HG03460 (cell line): Measurements from ENCODE around the gene DOCK11.
"Not testable (repeated sequence)": the region's sequence is repeated elsewhere in the genome, so short reads cannot be mapped to it uniquely, and the experiment has no call there.

Experiments used
- ATAC-seq: cut with Tn5 transposase; IDR thresholded peaks from one replicate; pipeline ENCODE4 v1.9.1; 2021; ENCODE audit not compliant: unreplicated experiment

The DOCK11 gene

DNA sequence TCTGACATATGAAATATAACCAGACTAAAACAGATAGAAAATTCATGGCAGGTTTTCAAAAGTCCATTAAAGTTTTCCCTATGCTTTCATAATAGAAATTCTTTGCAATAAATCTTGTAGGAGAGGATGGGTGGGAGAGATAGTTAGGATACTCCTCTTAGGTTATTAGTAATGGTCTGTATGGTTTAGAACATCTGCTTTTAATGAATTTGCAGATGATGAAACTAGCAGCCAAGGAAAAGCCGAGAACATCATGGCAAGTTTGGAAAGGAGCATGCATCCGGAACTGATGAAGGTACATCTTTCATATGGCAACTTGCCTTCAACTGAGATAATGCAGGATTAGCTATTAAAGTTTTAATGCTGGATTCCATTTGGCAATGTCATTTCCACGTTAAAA lies 70.7 kb downstream of the DOCK11 start:
- no peak for ATAC-seq

DNA sequence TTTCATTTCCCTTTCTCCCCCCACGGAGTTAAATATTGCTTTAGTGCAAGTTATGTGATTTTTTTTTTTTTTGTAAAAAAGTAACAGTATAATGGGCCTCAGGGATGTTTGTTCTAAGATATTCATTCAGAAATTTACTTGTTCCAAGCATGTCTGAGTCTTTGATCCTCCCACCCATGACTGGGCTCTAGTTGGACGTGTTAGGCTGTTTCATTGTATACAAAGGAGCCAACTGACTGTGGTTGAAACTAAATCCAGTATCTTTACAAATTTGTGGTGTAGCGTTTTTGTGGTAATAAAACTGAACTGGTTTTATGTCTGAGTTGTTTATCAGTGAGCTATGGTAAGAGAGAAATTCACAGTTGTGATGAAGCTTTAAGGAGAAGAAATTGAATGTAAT lies 74.1 kb downstream of the DOCK11 start:
- no peak for ATAC-seq

DNA sequence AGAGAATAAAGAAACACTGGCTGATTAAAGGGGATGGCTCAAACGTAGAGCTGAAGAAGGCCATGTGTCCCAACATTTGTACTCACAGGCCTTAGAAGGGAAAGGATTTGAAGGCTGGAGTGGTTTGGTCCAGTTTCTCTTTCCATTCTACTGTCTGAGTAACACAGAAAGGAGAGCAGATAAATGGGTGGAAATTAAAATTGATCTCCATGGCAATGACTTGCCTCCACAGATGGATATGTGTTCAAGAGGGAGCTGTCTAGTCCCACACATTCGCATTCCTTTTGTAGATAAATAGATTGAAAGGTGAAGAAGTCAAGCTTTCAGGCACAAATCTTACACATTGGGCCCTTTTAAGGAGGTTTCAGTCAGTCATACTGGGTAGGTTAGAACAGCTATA lies 74.6 kb downstream of the DOCK11 start:
- no peak for ATAC-seq

DNA sequence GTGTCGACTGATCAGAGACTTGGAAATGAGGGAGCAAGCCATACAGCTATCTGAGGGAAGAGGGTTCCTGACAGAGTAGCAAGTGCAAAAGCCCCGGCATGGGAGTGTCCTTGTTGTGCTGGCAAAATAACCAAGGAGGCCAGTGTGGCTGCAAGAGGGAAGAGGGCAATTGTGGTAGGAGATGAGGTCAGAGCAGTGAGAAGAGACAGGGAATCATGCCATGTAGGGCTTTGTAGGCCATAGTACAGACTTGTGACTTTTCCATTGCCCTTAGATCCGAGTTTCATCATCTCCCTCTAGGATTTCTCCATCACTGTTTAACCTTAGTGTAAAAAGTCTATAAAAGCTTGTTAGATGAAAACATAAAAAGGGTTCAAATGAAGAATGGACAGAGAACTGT lies 76.2 kb downstream of the DOCK11 start:
- no peak for ATAC-seq

DNA sequence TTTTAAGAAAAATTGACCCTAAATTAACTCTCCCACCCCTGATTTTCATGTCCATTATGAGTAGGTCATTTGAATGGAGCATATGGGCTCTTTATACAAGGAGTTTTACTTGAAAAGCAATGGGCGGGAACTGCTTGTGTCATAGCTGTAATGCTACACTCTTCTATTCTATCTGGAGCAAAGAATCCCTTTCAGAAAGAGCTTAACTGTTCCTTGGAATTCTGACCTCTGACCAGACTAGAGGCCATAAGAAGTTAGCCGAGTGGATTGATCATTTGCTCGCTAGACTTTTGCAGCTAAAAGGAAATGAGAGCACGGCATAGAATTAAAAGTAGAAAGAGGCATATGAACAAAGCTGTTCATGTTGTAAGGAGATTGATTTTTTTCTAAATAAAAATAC lies 79.1 kb downstream of the DOCK11 start:
- no peak for ATAC-seq

DNA sequence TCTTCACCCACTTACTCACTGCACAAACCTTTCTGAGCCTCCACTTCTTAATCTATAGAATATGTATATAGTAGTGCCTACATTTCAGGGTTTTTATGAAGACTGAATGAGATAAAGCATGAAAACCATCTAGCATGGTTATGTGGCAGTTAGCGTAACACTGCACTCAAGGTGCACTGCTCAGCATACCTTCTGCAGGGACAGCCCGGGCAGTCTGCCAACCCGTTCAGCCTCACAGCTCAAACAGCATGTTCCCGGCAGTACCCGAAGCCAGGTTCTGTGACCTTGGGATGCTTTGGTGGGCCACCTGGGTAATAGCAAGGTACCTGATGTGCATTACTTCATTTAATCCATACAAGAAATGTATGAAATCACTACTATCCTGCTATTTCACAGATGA lies 81.4 kb downstream of the DOCK11 start:
- ATAC-seq, result no peak

DNA sequence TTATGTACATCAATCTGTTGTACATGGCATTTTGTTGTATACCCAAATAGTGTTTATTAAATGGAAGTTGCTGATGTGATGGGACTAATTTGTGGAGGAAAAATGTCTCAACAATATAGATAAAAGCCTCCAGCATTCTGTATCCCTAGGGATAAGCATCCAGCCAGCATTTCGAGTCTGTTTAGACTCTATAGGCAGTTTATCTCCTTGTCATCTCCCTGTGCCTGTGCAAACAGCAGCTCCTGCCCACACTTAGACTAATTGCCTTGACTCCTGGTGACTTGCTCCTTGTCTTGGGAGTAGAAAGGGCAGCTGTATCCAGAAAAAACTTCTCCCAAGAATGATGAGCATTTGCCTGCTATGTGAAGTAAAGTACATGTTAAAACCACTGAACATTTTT lies 83.8 kb downstream of the DOCK11 start:
- no peak for ATAC-seq

DNA sequence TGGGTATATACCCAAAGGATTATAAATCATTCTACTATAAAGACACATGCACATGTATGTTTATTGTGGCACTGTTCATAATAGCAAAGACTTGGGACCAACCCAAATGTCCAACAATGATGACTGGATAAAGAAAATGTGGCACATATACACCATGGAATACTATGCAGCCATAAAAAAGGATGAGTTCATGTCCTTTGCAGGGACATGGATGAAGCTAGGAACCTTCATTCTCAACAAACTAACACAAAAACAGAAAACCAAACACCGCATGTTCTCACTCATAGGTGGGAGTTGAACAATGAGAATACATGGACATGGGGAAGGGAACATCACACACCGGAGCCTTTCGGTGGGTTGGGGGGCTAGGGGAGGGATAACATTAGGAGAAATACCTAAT lies 87.3 kb downstream of the DOCK11 start:
- not testable (repeated sequence) for ATAC-seq

DNA sequence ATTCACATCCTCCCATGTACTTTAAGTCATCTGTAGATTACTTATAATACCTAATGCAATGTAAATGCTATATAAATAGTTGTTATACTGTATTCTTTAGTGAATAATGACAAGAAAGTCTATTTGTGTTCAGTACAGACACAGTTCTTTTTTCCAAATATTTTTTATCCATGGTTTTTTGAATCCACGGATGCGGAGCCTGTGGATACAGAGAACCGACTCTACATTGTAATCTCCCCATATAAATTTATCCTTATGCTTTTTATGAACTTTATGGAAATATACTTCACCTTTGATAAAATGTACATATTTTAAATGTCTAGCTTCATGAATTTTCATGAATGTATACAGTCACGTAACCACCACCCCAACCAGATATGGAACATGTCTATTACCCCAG lies 88.2 kb downstream of the DOCK11 start:
- no peak for ATAC-seq

DNA sequence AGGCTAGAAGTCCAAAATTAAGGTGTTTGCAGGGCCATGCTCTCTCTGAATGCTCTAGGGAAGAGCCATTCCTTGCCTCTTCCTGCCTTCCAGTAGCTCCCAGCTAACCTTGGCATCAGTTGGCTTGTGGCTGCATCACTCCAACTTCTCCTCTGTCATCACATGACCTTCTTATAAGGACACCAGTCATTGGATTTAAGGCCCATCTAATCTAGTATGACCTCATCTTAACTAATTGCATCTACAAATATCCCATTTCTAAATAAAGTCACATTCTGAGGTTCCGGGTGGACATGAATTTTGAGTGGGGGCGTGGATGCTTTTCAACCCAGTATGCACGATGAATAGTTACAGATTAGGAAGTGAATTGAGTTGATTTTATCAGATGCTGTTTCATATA lies 89.7 kb downstream of the DOCK11 start:
- ATAC-seq, result no peak

DNA sequence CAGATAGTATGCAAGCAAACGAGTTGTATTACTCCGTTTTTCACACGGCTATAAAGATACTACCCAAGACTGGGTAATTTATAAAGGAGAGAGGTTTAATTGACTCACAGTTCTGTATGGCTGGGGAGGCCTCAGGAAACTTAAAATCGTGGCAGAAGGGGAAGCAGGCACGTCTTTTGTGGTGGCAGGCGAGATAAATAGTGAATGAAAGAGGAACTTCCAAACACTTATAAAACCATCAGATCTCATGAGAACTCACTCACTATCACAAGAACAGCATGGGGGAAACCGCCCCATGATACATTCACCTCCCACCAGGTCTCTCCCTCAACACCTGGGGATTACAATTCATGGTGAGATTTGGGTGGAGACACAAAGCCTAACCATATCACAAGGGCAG lies 90.6 kb downstream of the DOCK11 start:
- ATAC-seq, result not testable (repeated sequence)

DNA sequence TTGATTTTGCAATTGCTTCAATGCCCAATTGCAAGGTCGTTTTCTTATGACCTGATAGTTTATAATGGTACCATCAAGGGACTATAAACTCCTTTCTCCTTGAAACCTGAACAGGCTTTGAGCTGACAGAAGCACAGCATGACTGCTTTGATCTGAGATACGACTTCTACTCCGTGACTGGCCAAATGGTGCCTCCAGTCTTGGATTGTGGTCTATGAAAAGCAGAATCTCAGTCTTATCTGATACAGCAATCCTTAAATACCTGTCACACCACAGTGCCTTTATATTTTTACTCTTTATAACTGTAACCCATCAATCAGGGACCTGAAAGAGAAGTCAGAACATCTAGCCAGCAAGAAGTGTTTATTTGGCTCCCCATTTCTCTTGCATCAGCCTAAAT lies 93.1 kb downstream of the DOCK11 start:
- ATAC-seq, result no peak

DNA sequence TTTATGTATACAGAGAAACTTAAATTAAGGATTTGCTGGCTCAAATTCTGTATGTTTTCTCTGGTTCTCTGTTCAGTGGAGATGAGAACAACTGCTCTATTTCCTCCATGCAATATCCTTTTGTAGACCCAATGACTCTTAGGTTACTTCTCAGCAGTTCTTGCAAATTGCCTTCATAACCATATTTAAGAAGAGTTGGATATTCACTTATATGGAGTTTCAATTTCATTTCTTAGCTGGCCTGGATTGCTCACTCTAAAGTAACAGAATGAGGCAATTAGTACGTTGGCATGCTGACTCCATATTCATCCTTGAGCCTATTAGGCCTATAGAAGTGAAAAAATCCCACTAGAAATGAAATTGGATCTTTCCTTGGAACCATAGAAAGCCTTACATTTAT lies 93.6 kb downstream of the DOCK11 start:
- ATAC-seq, result no peak

DNA sequence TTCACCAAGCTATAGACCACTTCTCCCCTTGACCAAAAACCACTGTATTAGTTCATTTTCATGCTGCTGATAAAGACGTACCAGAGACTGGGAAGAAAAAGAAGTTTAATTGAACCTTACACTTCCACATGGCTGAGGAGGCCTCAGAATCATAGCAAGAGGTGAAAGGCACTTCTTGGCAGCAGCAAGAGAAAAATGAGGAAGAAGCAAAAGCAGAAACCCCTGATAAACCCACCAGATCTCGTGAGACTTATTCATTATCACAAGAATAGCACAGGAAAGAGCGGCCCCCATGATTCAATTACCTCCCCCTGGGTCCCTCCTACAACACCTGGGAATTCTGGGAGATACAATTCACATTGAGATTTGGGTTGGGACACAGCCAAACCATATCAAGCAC lies 97.8 kb downstream of the DOCK11 start:
- ATAC-seq, result no peak

DNA sequence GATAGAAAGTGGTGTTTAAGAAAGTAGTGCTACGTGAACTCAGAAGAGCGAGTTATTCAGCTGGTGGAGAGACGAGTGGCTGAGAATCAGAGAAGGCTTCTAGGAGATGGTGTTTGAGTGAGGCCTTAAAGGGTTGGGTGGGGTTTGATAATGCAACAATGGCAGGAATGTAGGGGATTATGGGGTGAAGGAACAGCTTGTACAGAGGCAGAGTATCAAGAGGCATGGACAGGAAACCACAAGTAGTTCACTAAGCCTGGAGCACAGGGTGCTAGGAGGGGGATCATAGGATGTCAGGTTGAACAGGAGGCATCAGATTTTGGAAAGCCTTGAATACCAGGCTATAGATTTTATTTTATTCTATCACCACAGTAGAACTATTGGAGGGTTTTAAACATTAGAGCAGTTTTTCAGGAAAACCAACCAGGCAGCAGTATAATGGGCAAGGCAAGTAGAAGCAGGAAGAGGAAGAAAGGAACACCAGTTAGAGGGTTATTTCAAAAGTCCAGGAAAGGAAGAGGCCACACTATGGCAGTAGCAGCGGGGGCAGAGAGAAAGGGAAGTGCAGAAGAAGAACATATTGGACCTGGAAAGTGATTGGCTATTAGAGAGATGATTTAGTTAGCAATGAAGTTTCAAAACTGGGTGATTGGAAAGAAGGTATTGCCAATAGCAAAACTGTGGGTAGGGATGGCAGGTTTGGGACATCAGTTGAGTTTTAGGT lies 99.2 kb downstream of the DOCK11 start:
- ATAC-seq, result no peak

DNA sequence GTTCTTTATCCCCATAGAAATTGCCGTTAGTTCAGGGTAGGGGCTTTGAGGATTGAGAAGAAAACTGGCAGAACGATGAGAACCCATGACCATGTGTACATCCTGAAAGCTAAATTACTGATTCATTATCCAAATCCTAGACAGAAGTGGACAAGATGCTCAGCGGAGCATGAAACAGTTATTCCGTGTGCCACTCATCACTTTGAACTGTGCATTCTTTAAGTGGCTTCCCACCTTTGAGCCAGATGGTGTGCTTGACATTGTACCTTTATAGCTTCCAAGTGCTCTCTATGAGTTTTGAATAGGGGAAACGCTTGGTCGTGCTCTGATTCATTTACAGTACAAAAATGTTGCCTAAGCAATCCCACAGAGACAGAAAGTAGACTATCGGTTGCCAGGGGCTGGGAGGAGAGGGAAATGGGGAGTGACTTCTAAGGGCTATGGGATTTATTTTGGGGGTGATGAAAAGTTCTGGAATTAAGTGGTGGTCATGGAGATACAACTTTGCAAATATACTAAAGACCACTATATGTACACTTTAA lies 100.0 kb downstream of the DOCK11 start:
- no peak for ATAC-seq

DNA sequence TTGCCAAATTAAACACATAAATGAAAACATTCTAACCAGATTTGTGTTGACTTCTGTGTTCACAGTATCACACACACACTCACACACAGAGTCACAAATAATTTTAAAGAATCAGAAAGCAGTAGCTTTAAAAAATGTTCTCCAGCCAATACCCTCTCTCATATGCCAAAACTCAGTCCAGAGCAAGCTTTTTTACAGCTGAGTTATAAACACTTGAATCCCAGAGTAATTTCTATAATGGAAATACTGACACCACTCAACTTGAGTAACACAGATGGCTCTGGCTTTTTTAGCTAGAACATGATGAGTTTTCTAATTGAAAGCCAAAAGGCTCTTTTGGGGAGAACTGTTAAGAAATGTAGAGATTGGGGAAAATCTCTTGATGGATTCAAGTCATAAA lies 100.8 kb downstream of the DOCK11 start:
- no peak for ATAC-seq

DNA sequence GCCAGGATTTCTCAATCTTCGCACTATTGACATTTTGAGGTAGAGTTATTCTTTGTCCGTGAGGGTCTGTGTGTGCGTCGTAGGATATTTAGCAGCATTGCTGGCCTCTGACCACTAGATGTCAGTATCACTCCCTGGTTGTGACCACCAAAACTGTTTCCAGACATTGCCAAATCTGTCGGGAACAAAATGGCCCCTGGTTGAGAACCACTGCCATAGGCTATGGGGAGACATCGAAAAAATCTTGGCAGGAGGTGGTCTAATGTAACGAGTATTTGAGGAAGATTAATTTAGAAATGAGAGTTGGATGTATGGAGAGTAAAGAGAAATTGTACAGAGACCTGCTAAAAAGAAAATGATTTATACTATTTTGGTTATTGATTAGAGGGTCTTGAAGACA lies 108.4 kb downstream of the DOCK11 start:
- ATAC-seq, result no peak

DNA sequence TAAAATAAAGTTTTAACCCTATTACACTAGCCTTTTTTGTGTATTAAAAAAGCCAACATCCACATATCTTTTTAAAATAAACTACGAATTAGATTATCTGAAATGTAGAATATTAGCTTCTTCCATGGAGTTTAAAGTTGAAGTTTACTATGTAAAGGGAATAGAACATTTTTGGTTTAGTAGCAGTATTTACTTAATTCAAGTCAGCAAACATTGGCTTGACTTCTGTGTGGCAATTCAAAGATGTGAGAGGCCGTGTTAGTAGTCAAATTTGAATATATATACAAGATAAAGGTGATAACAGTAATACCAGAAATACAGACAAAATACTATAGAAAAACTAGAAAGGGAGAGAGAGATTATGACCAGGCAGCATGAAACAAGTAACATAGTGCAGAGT lies 116.7 kb downstream of the DOCK11 start:
- no peak for ATAC-seq

DNA sequence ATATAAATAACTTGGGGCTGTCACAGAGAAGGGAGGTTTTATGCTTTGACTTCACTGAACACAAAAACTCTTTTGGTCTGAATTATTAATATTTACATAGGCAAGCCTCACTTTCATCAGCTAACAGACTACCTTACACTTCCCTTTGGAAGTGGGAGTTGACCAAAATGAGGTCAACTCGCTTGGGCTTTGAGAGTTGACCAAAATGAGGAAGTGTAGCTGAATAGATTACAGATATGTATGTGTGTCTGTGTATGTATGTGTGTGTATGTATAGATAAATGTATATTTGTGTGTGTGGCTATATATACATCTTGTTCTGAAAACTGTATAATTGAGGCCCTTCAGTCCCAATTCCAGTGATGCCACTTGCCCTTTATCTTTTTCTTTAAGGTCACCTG lies 118.5 kb downstream of the DOCK11 start:
- no peak for ATAC-seq

DNA sequence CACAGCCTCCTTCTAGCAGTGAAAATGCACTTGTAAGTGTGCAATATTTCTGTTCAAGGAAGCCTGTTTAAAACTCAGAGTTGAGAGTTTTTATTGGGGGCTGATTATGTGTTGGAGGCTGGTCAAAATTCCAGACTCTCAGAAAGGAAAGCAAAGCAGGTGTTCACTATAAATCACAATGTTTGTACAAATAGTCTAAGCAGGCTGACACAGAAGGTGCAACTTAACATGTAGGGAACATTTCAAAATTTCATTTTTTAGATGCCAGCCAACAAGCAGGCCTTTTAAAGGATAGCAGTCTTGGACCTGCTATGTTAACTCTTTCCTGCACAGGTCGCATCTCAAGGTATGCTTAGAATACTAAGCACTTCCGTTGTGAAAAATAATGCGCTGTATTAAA lies 119.5 kb downstream of the DOCK11 start:
- ATAC-seq, result no peak

DNA sequence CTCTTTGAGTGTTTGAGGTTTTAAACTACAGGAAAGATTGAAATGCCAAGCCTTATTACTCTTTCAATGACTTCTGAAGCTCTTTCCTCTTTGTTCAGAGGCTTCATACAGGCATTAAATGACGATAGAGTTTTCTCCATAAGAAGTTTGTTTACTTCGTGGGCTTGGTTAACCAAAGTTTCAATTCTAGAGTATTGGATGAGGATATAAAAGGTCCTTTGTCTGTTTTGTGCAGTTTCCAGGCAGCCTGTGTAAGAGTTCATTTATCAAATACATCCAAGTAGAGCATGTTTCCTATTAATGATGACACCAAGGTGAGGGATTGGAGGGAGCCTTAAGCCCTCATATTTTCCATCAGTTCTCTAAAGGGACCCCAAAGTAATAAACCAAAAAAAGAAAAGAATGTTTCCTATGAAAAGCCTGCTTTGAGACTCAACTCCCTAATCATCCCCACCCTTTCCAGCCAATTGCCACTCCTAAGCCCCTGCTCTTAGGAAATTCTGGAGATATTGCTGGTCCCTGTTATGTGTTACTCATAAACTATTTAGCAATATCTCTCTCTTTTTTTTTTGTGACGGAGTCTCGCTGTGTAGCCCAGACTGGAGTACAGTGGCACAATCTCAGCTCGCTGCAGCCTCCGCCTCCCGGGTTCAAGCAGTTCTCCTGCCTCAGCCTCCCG lies 125.6 kb downstream of the DOCK11 start:
- ATAC-seq, result no peak

DNA sequence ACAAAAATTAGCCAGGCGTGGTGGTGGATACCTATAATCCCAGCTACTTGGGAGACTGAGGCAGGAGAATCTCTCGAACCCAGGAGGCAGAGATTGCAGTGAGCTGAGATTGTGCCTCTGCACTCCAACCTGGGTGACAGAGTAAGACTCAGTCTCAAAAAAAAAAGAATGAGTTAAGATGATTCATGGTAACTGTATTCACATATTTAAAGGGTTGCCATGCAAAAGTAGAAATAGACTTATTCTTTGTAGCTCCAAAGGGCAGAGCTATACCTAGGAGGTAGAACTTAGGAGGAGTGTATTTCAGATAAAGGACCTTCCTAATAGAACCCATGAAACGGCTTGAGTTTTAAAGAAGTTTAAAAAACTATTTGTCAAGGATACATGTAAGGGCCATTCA lies 127.4 kb downstream of the DOCK11 start:
- no peak for ATAC-seq
